Liver (tissue), 3 donors: ENCODE results near the gene OMG.

Source experiments
- FOXA1 ChIP-seq: IDR thresholded peaks from 2 replicates; pipeline ENCODE4 v1.6.1; 2016; ENCODE audit warnings: antibody characterized with exemption
- SP1 ChIP-seq: IDR thresholded peaks from 2 replicates; pipeline ENCODE4 v1.6.1; 2018; ENCODE audit warnings: antibody characterized with exemption, mild to moderate bottlenecking
- TF ChIP-seq, protein P1 (sequence below): fragments of 150-350 bp; IDR thresholded peaks from 2 replicates; pipeline ENCODE4 v1.5.1; 2017; ENCODE audit warnings: improper control_type of control experiment, low read depth, low read length; ENCODE audit not compliant: missing input control
- TF ChIP-seq, protein P2 (sequence below): IDR thresholded peaks from 2 replicates; pipeline ENCODE4 v1.6.1; 2016; ENCODE audit warnings: antibody characterized with exemption, mild to moderate bottlenecking
- donor health status: healthy.
- donor health status: healthy.

DNA sequence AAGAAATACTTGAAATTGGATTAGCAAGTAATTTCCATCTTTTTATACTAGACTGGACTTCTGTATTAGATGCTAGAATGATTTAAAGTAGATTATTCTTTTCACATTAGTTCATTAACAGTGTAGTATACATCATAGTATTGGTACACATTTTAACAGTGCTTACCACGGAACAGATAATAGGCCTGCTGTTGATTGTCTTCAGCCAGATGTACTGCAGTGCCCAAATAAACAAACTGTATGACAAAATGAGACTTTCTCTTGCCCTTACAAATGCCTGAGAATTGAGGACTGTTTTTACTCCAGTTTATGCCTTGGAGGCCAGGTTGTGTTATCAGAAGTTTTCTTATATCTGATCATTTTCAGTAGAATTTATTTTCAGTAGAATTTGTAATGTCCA lies 23.8 kb upstream of the OMG start:
- TF ChIP-seq, protein P1, sequence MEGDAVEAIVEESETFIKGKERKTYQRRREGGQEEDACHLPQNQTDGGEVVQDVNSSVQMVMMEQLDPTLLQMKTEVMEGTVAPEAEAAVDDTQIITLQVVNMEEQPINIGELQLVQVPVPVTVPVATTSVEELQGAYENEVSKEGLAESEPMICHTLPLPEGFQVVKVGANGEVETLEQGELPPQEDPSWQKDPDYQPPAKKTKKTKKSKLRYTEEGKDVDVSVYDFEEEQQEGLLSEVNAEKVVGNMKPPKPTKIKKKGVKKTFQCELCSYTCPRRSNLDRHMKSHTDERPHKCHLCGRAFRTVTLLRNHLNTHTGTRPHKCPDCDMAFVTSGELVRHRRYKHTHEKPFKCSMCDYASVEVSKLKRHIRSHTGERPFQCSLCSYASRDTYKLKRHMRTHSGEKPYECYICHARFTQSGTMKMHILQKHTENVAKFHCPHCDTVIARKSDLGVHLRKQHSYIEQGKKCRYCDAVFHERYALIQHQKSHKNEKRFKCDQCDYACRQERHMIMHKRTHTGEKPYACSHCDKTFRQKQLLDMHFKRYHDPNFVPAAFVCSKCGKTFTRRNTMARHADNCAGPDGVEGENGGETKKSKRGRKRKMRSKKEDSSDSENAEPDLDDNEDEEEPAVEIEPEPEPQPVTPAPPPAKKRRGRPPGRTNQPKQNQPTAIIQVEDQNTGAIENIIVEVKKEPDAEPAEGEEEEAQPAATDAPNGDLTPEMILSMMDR, result no peak
- TF ChIP-seq SP1 (no peak), FOXA1 (no peak)
- TF ChIP-seq, protein P2, sequence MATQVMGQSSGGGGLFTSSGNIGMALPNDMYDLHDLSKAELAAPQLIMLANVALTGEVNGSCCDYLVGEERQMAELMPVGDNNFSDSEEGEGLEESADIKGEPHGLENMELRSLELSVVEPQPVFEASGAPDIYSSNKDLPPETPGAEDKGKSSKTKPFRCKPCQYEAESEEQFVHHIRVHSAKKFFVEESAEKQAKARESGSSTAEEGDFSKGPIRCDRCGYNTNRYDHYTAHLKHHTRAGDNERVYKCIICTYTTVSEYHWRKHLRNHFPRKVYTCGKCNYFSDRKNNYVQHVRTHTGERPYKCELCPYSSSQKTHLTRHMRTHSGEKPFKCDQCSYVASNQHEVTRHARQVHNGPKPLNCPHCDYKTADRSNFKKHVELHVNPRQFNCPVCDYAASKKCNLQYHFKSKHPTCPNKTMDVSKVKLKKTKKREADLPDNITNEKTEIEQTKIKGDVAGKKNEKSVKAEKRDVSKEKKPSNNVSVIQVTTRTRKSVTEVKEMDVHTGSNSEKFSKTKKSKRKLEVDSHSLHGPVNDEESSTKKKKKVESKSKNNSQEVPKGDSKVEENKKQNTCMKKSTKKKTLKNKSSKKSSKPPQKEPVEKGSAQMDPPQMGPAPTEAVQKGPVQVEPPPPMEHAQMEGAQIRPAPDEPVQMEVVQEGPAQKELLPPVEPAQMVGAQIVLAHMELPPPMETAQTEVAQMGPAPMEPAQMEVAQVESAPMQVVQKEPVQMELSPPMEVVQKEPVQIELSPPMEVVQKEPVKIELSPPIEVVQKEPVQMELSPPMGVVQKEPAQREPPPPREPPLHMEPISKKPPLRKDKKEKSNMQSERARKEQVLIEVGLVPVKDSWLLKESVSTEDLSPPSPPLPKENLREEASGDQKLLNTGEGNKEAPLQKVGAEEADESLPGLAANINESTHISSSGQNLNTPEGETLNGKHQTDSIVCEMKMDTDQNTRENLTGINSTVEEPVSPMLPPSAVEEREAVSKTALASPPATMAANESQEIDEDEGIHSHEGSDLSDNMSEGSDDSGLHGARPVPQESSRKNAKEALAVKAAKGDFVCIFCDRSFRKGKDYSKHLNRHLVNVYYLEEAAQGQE, result no peak
